GM23338 (cell line): Measurements from ENCODE around the gene WWOX. TPM values are rescaled to one million over a fixed set of nuclear protein-coding genes. Genes with fewer than 3 reads are reported as not detected.

Source experiments
- ATAC-seq: fragments of 200-7000 bp; cut with Tn5 transposase; 3 replicates; pipeline ENCODE4 v1.9.1; 2020
- DNase-seq: peaks from one replicate; pipeline ENCODE4 v3.0.0-alpha.2; 2015; ENCODE audit warnings: low spot score
- H2AFZ ChIP-seq: fragments of 200-600 bp; sonication (generic); 2 replicates; pipeline ENCODE4 v1.8.0; 2016; ENCODE audit warnings: antibody characterized with exemption, mild to moderate bottlenecking, moderate library complexity
- H3F3A ChIP-seq: fragments of 200-600 bp; sonication (generic); replicated peaks from 2 replicates; pipeline ENCODE4 v1.8.0; 2017; ENCODE audit warnings: antibody characterized with exemption, mixed run types, low read depth
- H3K27ac ChIP-seq: fragments of 200-600 bp; sonication (generic); 2 replicates; pipeline ENCODE4 v1.6.1; 2016; ENCODE audit warnings: low read depth
- H3K27me3 ChIP-seq: fragments of 200-600 bp; sonication (generic); 2 replicates; pipeline ENCODE4 v1.8.0; 2016; ENCODE audit warnings: mild to moderate bottlenecking, mixed run types, moderate library complexity; ENCODE audit not compliant: insufficient read depth
- H3K36me3 ChIP-seq: fragments of 200-600 bp; sonication (generic); 2 replicates; pipeline ENCODE4 v1.8.0; 2016; ENCODE audit warnings: mild to moderate bottlenecking; ENCODE audit not compliant: insufficient read depth
- H3K4me1 ChIP-seq: fragments of 200-600 bp; sonication (generic); 2 replicates; pipeline ENCODE4 v1.8.0; 2016; ENCODE audit warnings: mild to moderate bottlenecking, moderate library complexity; ENCODE audit not compliant: insufficient read depth
- H3K4me2 ChIP-seq: fragments of 200-600 bp; sonication (generic); 2 replicates; pipeline ENCODE4 v1.7.1; 2017; ENCODE audit warnings: mixed run types
- H3K4me3 ChIP-seq: fragments of 200-600 bp; sonication (generic); 2 replicates; pipeline ENCODE4 v1.6.1; 2016; ENCODE audit warnings: mixed run types
- H3K79me2 ChIP-seq: fragments of 200-600 bp; sonication (generic); replicated peaks from 2 replicates; pipeline ENCODE4 v1.8.0; 2017; ENCODE audit warnings: mild to moderate bottlenecking; ENCODE audit not compliant: insufficient read depth
- H3K9me2 ChIP-seq: fragments of 200-600 bp; sonication (generic); 2 replicates; pipeline ENCODE4 v1.8.0; 2017; ENCODE audit not compliant: insufficient read depth
- H4K20me1 ChIP-seq: fragments of 200-600 bp; sonication (generic); replicated peaks from 2 replicates; pipeline ENCODE4 v1.8.0; 2017; ENCODE audit warnings: mild to moderate bottlenecking; ENCODE audit not compliant: insufficient read depth
- H3K27ac Mint-ChIP-seq: 2 replicates; pipeline ENCODE4 v1.8.0; 2020; ENCODE audit warnings: inconsistent platforms, mild to moderate bottlenecking, moderate library complexity, mixed read lengths
- H3K27me3 Mint-ChIP-seq: 3 replicates; pipeline ENCODE4 v1.8.0; 2022; ENCODE audit warnings: low read depth, mild to moderate bottlenecking, moderate library complexity, mixed read lengths, inconsistent platforms; ENCODE audit not compliant: insufficient read depth, poor library complexity
- H3K36me3 Mint-ChIP-seq: 3 replicates; pipeline ENCODE4 v1.8.0; 2021; ENCODE audit warnings: low read depth, mild to moderate bottlenecking, inconsistent platforms, moderate library complexity, mixed read lengths
- H3K4me1 Mint-ChIP-seq: 3 replicates; pipeline ENCODE4 v1.8.0; 2020; ENCODE audit warnings: mild to moderate bottlenecking, inconsistent platforms, mixed read lengths
- H3K4me3 Mint-ChIP-seq: 3 replicates; pipeline ENCODE4 v1.8.0; 2021; ENCODE audit warnings: moderate library complexity, mild to moderate bottlenecking, inconsistent platforms, mixed read lengths
- H3K9me3 Mint-ChIP-seq: 3 replicates; pipeline ENCODE4 v1.8.0; 2020; ENCODE audit warnings: moderate library complexity, mild to moderate bottlenecking, inconsistent platforms, mixed read lengths
- CTCF ChIP-seq, 2 experiments: fragments of 200-600 bp in 1 of 2; sonication (generic) in 1 of 2; conservative IDR thresholded peaks; 2 replicates each; pipeline versions ENCODE4 v1.5.1 to v1.6.1; 2016 to 2017; ENCODE audit warnings: antibody characterized with exemption in 2 of 2, low read depth in 2 of 2, mild to moderate bottlenecking in 2 of 2, moderate library complexity in 1 of 2
- EZH2 ChIP-seq: fragments of 200-600 bp; sonication (generic); IDR thresholded peaks from one replicate; pipeline ENCODE4 v1.8.0; 2017; ENCODE audit warnings: antibody characterized with exemption, mild to moderate bottlenecking, low read depth; ENCODE audit not compliant: unreplicated experiment
- POLR2AphosphoS5 ChIP-seq: IDR thresholded peaks from 2 replicates; pipeline ENCODE4 v1.6.1; 2016; ENCODE audit warnings: antibody characterized with exemption, low read depth
- ZNF331 ChIP-seq: fragments of 250-450 bp; sonication (Bioruptor Pico); IDR thresholded peaks from 2 replicates; pipeline ENCODE4 v1.5.0; 2020; ENCODE audit warnings: low read depth, mild to moderate bottlenecking, moderate library complexity
- polyA plus RNA-seq: library from polyadenylated mRNA; unstranded; fragments of >200 nt; fragmentation: Nextera tagmentation; extraction: Ambion mirVana; gene quantifications from 2 replicates; pipeline ENCODE4 v1.2.1, GENCODE V29; 2016
- total RNA-seq: library from RNA; depleted of rRNA; stranded (reverse); fragments of >200 nt; shearing (Covaris generic); gene quantifications from 2 replicates; pipeline ENCODE4 v1.2.3, GENCODE V29; 2014
- TF ChIP-seq, protein P1 (sequence below): fragments of 250-450 bp; sonication (Bioruptor Pico); IDR thresholded peaks from 2 replicates; pipeline ENCODE4 v1.5.0; 2020; ENCODE audit warnings: mild to moderate bottlenecking, moderate library complexity

WWOX gene
- total and polyA plus RNA-seq, 2 experiments from 2014 or later: 10.0 to 19.3 TPM

DNA sequence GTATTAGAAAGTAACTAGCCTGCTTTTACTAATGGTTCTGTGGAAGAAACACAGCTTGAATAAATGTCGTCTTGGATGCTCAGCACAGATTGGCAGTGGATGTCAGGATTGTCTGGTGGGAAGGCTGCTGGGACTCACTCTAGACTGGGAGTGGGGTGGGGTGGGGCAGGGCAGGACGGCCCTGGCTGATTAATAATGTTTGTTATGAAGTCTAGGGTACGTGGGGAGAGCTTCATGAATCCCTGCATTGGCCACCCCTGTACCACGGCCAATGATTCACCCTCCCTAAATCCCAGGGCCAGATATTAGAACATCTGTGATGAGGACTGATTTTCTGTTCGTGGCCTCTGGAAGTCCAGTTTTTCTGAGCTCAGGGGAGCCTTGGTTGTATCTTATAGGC is 421.0 kb downstream of the WWOX start (continued):
- TF ChIP-seq, protein P1, sequence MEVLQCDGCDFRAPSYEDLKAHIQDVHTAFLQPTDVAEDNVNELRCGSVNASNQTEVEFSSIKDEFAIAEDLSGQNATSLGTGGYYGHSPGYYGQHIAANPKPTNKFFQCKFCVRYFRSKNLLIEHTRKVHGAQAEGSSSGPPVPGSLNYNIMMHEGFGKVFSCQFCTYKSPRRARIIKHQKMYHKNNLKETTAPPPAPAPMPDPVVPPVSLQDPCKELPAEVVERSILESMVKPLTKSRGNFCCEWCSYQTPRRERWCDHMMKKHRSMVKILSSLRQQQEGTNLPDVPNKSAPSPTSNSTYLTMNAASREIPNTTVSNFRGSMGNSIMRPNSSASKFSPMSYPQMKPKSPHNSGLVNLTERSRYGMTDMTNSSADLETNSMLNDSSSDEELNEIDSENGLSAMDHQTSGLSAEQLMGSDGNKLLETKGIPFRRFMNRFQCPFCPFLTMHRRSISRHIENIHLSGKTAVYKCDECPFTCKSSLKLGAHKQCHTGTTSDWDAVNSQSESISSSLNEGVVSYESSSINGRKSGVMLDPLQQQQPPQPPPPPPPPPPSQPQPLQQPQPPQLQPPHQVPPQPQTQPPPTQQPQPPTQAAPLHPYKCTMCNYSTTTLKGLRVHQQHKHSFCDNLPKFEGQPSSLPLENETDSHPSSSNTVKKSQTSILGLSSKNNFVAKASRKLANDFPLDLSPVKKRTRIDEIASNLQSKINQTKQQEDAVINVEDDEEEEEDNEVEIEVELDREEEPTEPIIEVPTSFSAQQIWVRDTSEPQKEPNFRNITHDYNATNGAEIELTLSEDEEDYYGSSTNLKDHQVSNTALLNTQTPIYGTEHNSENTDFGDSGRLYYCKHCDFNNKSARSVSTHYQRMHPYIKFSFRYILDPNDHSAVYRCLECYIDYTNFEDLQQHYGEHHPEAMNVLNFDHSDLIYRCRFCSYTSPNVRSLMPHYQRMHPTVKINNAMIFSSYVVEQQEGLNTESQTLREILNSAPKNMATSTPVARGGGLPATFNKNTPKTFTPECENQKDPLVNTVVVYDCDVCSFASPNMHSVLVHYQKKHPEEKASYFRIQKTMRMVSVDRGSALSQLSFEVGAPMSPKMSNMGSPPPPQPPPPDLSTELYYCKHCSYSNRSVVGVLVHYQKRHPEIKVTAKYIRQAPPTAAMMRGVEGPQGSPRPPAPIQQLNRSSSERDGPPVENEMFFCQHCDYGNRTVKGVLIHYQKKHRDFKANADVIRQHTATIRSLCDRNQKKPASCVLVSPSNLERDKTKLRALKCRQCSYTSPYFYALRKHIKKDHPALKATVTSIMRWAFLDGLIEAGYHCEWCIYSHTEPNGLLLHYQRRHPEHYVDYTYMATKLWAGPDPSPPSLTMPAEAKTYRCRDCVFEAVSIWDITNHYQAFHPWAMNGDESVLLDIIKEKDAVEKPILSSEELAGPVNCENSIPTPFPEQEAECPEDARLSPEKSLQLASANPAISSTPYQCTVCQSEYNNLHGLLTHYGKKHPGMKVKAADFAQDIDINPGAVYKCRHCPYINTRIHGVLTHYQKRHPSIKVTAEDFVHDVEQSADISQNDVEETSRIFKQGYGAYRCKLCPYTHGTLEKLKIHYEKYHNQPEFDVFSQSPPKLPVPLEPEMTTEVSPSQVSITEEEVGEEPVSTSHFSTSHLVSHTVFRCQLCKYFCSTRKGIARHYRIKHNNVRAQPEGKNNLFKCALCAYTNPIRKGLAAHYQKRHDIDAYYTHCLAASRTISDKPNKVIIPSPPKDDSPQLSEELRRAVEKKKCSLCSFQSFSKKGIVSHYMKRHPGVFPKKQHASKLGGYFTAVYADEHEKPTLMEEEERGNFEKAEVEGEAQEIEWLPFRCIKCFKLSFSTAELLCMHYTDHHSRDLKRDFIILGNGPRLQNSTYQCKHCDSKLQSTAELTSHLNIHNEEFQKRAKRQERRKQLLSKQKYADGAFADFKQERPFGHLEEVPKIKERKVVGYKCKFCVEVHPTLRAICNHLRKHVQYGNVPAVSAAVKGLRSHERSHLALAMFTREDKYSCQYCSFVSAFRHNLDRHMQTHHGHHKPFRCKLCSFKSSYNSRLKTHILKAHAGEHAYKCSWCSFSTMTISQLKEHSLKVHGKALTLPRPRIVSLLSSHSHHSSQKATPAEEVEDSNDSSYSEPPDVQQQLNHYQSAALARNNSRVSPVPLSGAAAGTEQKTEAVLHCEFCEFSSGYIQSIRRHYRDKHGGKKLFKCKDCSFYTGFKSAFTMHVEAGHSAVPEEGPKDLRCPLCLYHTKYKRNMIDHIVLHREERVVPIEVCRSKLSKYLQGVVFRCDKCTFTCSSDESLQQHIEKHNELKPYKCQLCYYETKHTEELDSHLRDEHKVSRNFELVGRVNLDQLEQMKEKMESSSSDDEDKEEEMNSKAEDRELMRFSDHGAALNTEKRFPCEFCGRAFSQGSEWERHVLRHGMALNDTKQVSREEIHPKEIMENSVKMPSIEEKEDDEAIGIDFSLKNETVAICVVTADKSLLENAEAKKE: no peak

DNA sequence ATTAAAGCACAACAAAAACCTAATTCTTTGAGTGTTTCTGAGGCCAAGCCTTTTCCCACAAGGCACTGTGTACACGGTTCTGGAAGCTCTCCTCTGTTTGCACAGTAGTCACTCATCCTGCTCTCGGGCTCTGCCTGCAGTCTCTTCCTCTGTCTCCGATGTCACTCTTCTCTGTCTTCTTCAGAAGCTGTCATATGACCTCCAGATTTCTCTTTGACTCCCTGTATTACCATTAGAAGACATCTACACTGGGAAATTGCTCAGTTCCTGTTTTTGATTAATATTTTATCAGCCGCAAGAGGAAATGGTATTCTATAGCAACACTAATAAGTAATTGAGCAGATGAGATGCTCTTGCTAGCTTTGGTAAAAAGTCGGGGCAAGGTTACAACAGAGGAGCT is 422.9 kb downstream of the WWOX start:
- H3K4me1 Mint-ChIP-seq: no peaks in the 10 kb centered on the region
- H3K27ac Mint-ChIP-seq: peak overlapping the region; percentile 5; the same call in 1 of the 2 replicates
- H3K9me2 ChIP-seq: no peaks in the 10 kb centered on the region
- DNase-seq (no peak), ATAC-seq (no peak)
- H2AFZ ChIP-seq: no peak overlapping the region
- no peak overlapping the region for H3K4me3 ChIP-seq
- H3K27me3 ChIP-seq: no peaks in the 10 kb centered on the region
- H3K27me3 Mint-ChIP-seq: no peaks in the 10 kb centered on the region
- no peaks in the 10 kb centered on the region for H3K36me3 Mint-ChIP-seq
- no peaks in the 10 kb centered on the region for H3K79me2 ChIP-seq
- H3K36me3 ChIP-seq: no peaks in the 10 kb centered on the region
- no peaks in the 10 kb centered on the region for H3K4me1 ChIP-seq
- H3F3A ChIP-seq: no peaks in the 10 kb centered on the region
- H3K9me3 Mint-ChIP-seq: no peaks in the 10 kb centered on the region
- H3K4me3 Mint-ChIP-seq: no peak overlapping the region
- H4K20me1 ChIP-seq: no peaks in the 10 kb centered on the region
- no peak overlapping the region for H3K27ac ChIP-seq
- H3K4me2 ChIP-seq: no peak overlapping the region
- TF ChIP-seq POLR2AphosphoS5: no peak
- no peak for TF ChIP-seq EZH2
- no peak for TF ChIP-seq CTCF (conservative IDR thresholded peaks at IDR 0.05; ENCODE audit: low read depth in 2 of 2)
- no peak for TF ChIP-seq ZNF331 (CRISPR knock-in tag)
- TF ChIP-seq, protein P1: no peak
